HG03378 (cell line): Measurements from ENCODE around the gene FBXO4.
"Not testable (repeated sequence)": the region's sequence is repeated elsewhere in the genome, so short reads cannot be mapped to it uniquely, and the experiment has no call there.

Experiments used
- ATAC-seq: cut with Tn5 transposase; IDR thresholded peaks from one replicate; pipeline ENCODE4 v1.9.1; 2021; ENCODE audit warnings: mild to moderate bottlenecking, moderate library complexity; ENCODE audit not compliant: unreplicated experiment

The FBXO4 gene

DNA sequence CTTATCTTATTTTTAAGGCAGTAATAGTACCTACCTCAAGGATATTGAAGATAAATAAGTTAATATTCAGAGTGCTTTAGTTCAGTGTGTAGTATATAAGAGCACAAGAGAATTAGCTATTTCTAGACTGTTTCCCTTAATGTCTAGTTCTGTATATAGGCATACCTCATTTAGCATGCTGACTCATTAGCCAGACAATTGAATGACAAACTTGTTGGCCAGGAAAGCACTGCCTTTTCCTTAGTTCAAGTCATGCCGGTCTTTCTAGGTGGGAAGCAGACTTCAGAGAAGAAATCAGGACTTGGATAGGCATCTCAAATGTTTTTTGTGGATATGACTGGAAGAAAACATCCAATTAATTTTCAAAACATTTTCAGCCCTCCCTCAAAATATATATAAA lies 3.2 kb upstream of the FBXO4 start:
- ATAC-seq = no peak

DNA sequence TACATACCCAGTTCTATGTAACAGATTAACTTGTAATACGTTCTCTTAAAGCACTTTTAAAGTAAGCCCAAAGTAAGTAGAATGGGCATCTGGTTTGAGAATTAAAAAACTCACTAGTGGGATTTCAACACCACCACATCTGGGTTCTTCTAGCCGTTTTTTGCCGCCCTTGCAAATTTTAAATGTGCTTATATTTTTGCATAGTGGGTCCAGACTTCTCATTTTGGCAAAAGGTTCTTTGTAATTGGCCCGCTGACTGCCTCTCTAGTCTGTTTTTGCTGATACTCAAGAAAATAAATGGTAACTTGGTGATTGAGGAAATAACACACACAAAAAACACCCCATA lies 582 bp upstream of the FBXO4 start:
- no peak for ATAC-seq

DNA sequence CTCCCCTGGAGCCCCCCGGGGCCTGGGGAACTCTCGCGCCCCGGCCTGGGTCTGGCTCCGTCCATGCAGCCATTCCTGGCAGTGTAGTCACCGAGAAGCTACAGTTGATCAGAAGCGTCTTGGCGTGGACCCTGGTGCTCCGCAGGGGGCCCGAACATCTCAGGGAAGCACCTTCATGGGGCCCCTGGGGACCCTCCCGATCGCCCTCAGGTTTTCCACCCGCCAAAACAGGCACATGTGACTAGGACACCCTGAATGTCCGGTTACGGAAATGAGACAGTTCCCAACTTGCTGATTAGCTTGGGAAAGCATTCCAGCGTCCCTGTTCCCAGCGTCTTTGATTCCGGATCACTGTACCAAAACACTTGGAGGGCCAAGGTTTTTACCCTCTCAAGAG lies 472 bp downstream of the FBXO4 start:
- ATAC-seq = peak; percentile 29

DNA sequence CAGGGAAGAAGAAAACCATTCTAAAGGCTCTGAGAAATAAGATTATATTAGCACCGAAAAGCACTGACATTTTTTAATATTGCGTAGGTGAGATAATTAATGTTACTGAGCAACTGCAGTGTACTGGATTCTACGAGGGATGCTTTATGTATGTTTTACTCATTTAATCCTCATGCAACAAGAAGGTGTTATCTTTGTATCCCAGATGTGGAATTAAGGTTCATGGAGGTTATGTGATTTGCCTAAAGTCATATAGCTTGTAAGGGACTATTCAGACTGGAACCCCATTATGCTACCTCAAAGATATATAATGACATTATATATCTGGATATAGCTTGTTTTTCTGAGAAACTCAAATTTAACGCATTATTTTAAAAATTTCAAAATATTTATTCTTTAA lies 2.5 kb downstream of the FBXO4 start:
- ATAC-seq = no peak

DNA sequence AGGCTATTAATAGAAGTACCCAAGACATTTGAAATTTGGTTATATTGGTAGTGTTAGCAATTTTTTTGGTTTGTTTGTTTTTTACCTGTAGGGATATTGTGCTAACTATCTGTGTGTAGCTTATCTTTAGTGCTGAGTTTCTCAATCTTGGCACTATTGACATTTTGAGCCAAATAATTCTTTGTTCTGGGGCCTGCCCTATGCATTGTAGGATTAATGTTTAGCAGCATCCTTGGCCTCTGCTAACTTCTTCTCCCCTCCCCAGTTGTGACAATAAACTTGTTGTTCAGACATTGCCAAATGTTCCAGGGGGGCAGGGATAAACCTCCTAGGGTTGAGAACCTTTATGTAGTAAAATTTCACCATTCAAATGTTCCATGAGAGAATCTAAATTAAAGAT lies 4.0 kb downstream of the FBXO4 start:
- ATAC-seq = no peak

DNA sequence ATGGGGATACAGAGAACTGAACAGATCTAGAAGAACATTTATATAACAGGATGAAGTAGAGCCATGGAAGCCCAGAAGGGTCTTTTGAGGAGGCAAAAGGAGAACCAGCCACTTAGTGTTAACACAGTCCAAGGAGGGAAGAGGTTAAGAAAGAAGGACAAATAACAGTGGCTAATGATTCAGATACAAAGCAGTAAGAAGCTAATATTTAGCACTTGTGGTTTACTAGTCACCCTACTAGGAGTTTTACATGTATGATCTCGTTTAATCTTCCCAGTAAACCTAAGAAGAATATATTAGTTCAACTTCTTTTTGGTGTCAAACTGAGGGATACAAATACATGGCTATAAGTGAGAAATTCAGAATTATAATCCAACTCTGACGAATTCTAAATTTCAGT lies 7.7 kb downstream of the FBXO4 start:
- ATAC-seq = no peak

DNA sequence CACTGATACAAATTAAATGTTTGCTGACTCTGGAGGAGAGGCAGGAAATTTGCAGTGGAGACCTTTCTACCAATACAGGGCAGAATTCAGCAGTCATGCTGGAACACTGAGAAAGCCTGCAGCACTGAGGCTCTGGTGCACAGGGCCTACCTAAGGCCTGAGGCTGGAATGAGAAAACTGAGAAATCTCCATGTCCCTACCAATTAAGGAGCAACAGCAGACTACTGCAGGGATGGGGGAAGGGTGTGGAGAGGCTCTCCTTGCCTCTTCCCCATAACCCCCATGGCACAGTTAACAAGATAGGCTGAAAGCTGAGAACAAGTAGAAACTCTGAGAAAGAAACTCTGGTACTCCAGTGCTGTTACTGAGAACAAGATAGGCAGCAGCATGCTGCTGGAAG lies 10.5 kb downstream of the FBXO4 start:
- ATAC-seq = no peak

DNA sequence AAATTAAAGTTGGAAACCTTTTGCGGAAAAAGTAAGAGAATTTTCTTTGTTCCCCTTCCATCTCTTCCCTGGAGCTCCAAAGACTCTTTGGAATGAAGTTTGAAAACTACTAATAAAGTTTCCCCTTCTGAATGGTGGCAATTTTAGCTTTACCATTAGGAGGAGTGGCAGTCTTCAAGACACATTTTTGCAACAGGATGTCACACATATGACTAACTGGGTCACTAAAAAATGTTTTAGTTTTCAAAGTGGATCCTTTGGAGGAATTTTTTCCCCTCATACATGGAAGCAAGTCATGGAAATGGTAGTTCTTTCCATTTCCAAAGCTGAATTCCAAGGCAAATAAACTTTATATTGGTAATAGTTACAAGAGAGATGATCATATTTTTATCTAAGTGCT lies 15.6 kb downstream of the FBXO4 start:
- ATAC-seq = no peak

DNA sequence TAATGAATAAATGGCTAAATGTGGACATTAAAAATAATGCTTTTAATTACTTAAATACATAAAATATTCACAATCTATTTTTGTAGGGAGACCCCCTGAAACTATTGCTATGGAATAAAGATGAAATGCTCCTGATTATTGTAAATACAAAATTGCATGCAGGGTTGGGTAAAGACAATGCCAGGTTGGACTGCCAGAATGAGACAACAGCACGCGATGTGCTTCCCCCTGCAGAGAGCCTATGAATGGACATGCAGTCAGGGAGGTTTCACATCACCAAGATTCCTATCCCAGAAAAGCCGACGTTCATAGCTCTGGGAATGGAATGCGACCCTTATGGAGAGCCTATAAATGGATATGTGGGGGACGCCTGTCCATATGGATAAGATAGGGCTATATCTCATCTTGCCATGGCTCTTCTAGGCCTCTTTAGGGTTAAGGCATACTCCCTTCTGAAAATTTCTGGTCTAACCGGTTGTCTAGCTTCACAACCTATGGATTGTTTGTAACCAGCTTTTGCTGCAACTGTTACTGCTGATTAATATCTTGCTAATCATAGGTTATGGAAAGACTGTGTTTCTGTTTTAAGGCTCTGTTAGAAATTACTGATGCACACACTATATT lies 20.4 kb downstream of the FBXO4 start:
- ATAC-seq = not testable (repeated sequence)

DNA sequence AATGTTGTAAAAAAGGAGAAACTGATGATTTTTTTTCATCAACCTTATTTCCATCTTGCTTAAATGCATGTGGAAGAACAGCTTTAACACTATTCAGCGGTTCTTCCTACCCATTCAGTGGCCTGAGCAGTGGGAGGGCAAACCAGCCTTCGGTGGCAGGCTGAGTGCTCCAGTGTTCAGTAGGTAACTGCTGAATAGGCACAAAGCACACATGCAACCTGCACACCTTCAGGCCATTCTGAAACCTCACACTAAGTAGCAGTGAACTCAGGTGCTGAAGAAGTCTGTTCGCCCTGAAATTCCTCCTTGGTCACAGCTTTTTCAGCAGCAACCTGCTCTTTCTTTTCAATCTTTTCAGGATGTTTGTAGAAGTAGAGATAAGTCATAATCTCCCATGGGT lies 26.1 kb downstream of the FBXO4 start:
- ATAC-seq = no peak

DNA sequence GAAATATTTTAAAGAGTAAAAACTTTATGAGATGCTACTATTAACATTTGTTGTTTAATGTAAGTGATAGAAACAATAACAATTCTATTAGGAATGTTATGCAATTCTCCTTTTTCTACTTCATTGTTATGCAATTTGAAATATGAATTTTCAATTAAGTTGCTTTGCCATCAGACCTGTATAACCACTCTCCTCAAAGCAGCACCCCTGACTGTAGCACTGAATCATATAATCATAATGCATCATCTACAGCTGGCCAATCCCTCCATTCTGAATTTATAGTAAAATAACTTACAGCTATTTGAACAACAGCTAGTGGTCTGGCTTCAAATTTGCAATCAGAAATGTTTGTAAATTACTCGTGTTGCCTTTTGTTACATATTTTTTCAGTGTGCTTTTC lies 29.2 kb downstream of the FBXO4 start:
- ATAC-seq = no peak

DNA sequence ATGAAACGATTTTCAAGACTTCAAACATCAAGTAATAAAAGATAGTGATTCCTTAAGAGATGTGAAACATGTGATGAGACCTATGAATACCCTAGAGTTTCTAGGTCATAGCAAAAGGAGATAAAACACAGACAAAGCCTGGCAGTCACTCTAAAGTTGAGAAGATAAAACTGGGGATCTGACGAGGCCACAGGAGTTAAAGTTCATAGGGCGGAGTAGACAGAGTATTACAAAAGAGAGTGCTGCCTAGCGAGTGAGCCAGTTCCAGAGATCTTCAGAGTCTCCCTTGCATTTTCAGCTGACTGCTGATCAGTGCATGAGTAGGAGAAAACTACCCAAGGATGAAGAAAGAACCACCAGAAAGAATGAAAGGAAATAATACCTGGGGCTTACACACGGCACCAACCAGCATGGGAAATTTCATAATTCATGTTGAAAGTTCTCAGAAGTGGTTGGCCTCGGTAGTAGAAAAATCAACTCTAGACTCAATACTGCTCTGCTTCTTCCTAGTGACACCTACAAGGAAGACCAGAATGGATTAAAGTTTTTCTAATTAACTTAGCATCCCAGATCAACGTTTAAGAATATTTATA lies 30.4 kb downstream of the FBXO4 start:
- ATAC-seq = no peak

DNA sequence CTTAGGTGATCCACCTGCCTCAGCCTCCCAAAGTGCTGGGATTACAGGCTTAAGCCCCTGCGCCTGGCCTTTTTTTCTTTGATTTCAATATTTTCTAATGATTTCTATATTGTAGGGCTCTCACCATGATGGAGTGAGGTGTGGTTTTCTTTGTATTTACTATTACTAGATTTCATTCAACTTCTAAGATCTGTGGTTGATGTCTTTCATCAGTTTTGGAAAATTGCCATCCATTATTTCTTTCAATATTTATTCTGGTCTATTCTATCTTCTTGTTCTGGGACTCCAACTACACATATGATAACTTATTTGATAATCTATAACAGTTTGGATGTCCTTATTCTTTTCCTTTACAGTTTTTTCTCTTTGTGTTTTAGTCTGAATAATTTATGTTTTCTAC lies 31.9 kb downstream of the FBXO4 start:
- no peak for ATAC-seq

DNA sequence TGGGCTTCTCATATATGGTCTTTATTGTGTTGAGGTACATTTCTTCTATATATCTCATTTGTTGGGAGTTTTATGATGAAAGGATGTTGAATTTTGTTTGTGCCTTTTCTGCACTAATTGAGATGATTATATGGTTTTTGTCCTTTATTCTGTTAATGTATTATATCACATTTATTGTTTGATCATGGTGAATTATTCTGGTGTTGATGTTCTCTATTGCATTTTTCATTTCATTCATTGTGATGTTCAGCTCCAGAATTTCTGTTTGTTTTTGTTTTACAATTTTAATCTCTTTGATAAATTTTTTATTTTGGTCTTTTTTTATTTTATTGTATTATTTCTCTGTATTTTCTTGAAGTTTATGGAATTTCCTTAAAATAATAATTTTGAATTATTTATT lies 35.4 kb downstream of the FBXO4 start:
- no peak for ATAC-seq

DNA sequence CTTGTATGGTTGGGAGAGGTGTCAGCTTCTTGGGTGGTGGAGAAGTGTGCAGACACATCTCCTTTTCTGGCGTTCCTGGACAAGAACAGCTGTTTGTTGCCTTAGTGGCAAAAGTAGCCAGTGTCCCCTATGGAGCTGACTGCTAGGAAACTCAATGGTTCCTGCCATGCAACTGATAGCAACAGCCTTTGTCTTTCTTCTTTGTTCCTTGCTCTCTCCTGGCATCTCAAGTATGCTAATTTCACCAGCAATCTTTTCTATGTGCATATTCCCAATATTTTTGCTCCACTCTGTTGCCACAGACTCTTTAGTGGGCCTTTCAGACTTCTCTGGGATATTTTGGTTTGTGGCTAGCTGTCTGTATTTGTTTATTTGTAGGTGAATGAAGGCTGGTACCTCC lies 36.7 kb downstream of the FBXO4 start:
- no peak for ATAC-seq

DNA sequence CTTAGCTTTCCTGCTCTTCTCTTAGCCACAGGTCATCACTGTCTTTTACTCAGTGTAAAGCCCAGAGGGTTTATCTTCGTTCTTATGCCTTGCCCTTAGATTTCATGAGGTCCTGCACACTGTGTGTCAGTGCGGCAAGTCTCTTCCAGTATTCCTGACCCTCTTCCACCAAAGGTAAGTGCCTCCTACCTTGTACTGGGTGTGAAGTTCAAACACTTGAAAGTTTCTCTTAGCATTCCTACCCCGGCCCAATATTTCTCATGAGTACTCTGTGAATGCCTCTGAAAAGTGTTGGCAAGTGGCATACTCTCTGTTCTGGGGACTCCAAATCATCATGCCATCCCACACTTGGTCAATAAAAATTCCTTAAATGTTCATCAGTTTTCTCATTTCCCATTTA lies 37.4 kb downstream of the FBXO4 start:
- no peak for ATAC-seq

DNA sequence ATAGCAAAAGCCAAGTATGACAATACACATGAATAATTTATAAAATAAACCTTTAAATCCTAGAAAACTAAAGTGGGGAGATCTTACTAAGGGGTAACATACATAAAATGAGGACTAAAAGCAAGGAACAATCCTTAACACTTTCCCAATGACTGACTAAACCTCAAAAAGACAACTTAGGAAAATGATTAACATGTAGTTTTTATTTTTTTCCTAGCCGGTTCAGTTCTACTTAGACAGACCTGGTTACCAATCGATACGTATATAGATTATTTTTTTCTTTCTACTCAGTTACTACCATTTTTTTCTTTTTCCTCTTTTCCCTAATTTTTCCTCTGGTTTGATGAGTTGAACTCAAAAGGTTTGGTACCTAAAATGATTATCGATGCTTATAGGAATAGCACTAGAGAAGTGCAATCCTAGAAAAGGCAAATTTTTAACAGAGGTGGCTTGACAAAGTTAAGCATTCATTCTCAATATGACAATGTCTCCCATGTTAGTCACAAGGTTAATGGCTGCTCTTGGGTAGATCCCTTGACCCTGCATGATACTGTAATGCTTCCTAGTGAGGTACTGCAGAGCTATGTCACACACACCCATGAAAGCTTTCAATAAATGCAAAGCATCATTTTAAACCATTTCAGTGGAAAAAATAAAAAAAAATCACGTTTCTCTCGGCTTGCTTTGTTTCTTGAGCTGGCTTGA lies 41.5 kb downstream of the FBXO4 start:
- ATAC-seq = peak; percentile 86

DNA sequence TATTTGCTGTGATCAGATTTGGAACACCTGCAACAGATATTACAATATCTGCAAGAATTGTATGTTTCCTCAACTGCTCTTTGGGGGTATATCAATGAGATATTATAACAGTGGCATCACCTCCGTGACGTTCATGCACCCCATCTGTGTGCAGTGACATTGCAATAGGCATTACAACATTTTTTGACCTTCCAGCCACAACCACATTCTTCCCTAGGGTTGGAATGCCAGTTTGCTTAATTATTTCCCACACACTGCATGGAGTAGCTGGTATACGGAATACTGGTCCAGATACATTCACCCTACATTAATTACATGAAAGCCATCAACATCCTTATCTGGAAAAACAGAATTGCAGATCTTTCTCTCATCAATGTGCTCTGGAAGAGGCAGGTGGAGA lies 42.3 kb downstream of the FBXO4 start:
- no peak for ATAC-seq

DNA sequence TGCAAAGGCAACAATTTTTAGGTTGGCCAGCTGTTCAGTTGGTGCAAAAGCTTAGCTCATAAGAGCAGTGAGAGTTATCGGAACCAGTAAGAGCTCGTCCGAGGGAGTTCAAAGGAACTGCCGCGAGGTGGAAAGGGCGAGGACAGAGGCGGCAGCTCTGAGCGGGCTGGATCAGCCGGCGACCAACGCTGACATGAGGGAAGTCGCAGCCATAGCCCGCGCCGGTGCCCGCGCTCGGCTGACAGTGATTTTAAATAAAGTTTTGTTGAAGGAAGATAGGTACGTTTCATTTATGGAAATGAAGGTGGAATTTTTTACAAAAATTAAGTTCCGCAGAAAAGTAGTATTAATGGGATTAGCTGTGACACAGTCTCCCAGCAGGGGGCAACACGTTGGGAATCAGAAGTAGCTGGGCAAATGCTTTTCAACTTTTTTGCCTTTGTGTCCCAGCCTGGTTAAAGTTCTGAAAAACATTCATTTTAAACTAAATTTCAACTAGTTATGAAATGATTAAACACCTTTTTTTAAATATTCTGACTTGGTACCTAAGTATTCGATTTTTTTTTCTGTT lies 43.2 kb downstream of the FBXO4 start:
- ATAC-seq = no peak

DNA sequence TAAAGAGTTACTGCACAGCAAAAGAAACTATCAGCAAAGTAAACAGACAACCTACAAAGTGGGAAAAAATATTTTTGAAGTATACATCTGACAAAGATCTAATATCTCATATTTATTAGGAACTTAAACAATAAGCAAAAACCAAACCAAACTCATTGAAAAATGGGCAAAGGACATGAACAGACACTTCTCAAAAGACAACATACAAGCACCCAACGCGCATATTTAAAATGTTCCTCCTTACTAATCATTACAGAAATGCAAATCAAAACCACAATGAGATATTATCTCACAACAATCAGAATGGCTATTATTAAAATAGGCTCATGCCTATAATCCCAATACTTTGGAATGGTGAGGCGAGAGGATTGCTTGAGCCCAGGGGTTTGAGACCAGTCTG lies 48.0 kb downstream of the FBXO4 start:
- ATAC-seq = no peak

DNA sequence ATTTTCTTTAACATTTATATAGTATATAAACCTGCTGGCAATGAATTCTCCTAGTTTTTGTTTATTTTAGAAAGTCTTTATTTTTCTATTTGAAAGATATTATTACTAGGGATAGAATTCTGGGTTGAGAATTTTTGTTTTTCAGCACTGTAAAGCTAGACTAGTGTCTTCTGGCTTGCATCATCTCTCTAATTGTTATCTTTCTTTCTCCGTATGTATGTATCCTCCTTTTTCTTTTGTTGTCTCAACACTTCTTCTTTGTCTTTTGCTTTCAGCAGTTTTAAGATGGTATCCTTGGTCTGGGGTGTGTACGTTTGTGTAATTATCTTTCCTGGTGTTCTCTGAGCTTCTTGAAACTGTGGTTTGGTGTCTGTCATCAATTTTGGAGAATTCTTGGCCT lies 48.8 kb downstream of the FBXO4 start:
- ATAC-seq = no peak

DNA sequence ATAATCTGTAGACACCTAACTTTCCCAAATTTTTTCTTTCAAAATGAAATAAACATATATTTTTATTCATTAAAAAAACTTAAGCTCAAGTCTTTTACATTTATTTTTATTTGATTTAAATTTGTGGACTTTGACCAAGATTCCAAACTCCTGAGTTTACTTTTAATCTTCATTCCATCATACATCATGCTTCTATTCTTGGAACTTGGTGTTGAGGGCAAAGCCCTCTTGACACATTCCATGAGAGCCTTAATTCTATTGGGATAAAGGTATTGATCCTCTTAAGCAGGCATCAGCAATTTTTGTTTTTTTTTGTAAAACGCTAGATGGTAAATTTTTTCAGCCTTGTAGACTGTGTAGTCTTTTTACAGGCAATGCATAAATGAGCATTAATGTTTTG lies 53.6 kb downstream of the FBXO4 start:
- ATAC-seq = no peak
